ENCODE results near the gene ANTKMT.

DNA sequence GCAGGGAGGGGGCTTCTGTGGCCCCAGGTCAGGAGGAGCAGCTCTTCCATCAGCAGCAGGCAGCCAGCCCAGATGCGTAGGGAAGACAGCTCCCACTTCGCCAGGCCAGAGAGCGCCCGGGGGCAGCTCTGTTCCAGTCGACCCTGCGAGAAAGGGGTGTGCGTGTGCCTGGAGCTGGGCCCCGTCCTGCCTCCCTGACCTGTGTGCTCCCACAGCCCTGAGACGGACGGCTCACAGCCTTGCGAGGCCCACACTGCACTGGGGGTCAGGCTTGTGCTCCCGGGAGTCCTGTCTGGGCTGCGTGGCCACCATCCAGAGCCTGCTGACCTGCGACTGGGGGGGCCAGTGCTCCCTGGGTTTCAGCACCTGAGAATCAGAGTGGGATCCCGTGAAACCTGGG, 39.1 kb downstream of the ANTKMT start:
- no peak for TF ChIP-seq POLR2AphosphoS5 (IDR thresholded peaks at IDR 0.05; ENCODE audit: borderline replicate concordance, low read depth, low read length)
- no peak for TF ChIP-seq EZH2 (IDR thresholded peaks at IDR 0.05)
- no peak for TF ChIP-seq FOXP2 (optimal IDR thresholded peaks at IDR 0.05; ENCODE audit: control extremely low read depth, extremely low read length, insufficient read depth)
